ENCODE data around the gene ZSWIM6.

ZSWIM6 gene

GRCh38 chr5:61331407-61332357 is at the start of gene ZSWIM6:
TSS of gene ZSWIM6 (plus strand) at chr5:61332258. CDS start at chr5:61332273, 15 bp downstream.
- peak; percentile 99 for DNase-seq (ENCODE audit: low read depth)

DNA sequence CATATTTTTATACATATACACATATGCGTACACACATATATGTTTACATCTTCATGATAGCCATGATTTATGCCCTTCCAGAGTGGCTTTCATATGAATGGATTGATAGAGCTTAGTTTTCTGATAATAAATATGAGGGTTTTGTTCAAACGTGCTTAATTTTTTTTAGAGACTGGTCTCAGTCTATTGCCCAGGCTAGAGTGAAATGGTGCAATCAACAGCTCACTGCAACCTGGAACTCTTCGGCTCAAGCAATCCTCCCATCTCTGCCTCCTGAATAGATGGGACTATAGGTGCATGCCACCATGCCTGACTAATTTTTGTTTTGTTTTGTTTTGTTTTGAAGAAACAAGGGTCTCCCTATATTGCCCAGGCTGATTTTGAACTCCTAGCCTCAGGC is 48.6 kb upstream of the ZSWIM6 start:
- no peak for DNase-seq (ENCODE audit: low read depth)

GRCh38 chr5:61285531-61285930 is 46.5 kb upstream of the ZSWIM6 start:
- no peak for DNase-seq (ENCODE audit: low read depth)

- peak; percentile 67 for DNase-seq (ENCODE audit: low read depth)
Observed at GRCh38 chr5:61286446-61287132, 45.5 kb upstream of the ZSWIM6 start.

GRCh38 chr5:61287474-61287873 is 44.6 kb upstream of the ZSWIM6 start:
- DNase-seq (ENCODE audit: low read depth): no peak

- DNase-seq (ENCODE audit: low read depth): no peak
Observed at GRCh38 chr5:61289241-61289640, 42.8 kb upstream of the ZSWIM6 start.

GRCh38 chr5:61289669-61290306 is 42.3 kb upstream of the ZSWIM6 start:
- peak; percentile 30 for DNase-seq (ENCODE audit: low read depth)

DNA sequence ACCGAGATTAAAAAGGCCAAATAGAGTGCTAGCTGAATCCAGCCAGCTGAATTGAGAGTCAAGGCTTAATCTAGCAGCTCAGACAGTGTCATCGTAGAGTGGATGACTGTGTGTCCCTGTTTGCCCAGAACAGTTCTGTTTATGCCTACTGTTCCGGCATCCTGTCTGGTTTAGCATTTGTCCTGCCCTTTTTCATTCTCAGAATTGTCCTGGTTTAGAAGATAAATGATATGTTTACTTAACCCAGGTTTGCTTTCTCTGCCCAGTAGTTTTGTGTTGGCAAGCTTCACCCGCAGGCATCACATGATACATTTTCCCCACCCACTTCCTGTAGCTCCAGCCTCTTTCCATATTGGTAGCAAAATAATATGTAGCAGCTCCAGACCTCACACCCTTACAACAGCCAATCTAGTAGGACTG is 41.3 kb upstream of the ZSWIM6 start:
- DNase-seq (ENCODE audit: low read depth): no peak

- DNase-seq (ENCODE audit: low read depth): no peak
Observed at GRCh38 chr5:61292062-61292657, 39.9 kb upstream of the ZSWIM6 start.

DNA sequence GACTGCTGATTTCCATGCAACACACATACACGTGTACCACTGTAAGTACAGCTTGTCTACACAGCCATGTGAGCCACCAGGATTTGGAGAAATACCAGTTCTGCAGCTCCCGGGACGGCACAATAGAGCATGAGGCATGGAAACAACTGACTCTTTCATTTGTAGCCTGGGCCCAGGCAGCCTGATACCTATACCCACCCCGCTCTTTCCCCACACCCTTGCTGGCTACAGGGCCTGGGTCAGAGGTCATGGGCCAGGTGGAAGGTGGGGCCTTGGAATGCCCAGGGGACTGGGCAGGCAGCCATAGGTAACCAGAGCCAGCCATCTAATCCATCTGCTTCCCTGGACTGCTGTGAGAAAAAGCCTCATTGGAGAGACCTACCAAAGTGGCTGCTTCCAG is 39.0 kb upstream of the ZSWIM6 start:
- no peak for DNase-seq (ENCODE audit: low read depth)

DNA sequence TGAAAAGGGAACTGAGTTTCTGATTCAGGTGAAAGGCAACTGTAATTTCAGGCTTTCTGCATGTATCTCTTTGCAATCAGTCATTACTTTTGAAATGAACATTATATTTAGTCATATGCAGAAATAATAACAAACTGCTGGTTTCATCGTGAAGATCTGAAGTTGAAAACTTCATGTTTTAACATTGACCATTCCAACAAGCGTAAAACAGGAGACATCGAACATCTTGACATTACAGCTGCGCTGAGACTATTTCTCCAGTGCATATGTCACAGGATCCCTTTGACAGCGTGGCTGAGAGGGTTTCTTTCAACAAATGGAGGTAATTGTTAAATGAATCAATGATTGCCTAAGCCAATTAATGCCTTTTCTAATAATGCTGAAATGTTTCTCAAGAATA is 38.2 kb upstream of the ZSWIM6 start:
- no peak for DNase-seq (ENCODE audit: low read depth)

DNA sequence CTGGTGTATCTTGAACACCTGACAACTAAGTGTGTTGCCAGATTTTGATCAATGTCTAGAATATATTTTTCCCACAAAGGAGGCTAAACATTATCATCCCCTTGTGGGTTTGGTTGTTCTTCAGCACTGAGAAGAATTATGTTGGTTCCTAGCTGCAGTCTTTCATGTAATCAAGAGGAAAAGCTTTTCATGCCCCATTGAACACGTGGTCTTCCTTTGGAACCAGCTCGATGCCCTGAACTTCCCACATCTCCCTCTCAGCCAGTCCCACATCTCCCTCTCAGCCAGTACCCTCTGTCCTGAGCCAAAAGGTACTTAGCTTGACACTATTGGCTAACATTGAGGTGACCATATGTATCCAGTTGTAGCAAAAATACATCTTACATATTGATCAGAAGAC is 36.7 kb upstream of the ZSWIM6 start:
- DNase-seq (ENCODE audit: low read depth): no peak

GRCh38 chr5:61298066-61298465 is 34.0 kb upstream of the ZSWIM6 start:
- DNase-seq (ENCODE audit: low read depth): no peak

DNA sequence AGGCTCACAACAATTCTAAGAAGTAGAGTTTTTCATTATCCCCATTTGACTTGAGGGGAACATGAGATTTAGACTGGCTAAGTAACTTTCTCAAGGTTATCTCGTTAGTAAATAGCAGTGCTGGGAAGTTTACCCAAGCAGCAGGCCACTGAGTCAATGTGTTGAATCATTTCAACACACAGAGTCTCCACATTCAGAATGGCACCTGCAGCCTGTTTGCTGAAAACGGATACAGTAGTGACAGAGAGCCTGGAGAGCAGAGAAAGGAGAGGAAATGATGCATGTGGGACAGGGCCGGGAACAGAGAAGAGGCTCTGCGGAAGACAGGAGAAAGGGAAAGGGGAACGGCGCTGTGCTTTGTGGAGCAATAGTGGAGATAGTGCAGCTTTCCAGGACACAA is 33.5 kb upstream of the ZSWIM6 start:
- no peak for DNase-seq (ENCODE audit: low read depth)

DNA sequence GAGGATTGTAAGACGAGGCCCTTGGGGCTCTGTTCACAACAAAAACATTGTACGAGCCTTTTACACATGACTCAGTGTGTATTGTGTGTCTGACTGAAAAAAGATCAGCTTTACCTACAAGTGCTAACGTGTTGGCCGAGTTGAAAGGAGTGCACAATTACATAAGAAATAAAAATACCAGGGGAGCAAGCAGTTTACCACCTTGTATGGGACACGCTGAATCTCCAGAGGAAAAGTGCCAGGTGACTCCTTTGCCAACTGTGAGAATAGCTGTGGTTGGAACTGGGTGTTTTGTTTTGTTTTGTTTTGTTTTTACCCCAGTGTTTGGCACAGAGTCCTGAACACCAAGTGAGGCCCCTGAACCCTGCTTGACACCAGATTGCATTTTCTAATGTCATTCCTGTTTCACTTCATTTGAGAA is 32.8 kb upstream of the ZSWIM6 start:
- DNase-seq (ENCODE audit: low read depth): no peak

DNA sequence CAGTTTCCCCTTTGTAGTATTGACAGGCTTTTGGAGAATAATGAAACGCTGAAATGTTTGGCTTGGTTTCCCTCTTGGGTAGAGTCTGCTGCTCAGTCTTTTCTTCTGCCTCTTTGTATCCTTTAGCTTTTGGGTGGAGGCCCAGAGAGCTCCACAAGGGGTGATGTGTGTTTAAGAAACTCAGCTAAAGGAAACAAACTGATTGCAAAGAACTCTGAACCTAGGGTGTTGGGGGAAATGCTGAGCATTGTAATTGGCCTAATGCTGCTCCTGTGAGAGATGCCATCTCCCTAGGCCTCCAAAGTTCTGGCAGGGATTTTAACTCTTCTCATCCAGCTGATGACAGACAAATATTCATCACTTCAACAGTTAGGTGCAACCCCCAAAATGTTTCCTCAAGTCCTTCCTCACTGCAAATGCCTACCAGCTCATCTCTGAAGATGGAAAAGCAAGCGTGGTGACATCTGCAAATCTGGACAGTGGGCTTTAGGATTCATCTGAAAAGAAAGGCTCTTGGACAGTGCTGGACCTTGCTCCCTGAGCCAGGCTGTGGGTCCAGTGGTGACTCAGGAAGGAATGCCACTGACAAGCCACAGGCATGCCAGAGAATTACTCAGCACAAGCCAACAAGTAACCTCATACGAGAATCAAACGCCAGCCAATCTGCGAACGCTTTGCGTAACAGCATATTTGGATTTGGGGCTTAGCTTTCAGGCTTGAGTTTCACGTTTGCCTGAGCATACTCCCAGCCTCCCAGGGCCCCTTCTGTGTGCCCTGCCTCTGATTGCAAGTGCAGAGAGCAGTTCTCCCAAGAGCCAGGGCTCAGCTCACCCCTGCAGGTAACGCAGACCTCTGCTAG is 30.5 kb upstream of the ZSWIM6 start:
- peak; percentile 99 for DNase-seq (ENCODE audit: low read depth)

DNA sequence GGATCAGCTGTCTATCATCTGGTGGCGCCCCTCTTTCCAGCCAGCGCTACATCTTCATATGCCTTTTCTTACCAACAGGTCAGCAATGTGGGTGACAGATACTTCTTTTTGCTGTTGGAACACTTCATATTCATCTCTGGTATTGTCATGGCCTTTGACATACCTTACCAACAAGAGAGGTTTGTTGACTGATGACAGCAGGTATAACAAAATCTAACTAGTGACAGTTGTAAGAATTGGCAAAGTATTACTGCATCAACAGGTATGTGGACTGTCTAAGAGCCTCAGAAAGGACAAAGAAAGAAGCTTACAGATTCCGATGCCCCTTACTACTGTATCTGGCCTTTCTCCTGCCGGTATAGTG is 29.9 kb upstream of the ZSWIM6 start:
- DNase-seq (ENCODE audit: low read depth): no peak

- no peak for DNase-seq (ENCODE audit: low read depth)
Observed at GRCh38 chr5:61303346-61303745, 28.7 kb upstream of the ZSWIM6 start.

- peak; percentile 77 for DNase-seq (ENCODE audit: low read depth)
Observed at GRCh38 chr5:61304590-61305381, 27.3 kb upstream of the ZSWIM6 start.

DNA sequence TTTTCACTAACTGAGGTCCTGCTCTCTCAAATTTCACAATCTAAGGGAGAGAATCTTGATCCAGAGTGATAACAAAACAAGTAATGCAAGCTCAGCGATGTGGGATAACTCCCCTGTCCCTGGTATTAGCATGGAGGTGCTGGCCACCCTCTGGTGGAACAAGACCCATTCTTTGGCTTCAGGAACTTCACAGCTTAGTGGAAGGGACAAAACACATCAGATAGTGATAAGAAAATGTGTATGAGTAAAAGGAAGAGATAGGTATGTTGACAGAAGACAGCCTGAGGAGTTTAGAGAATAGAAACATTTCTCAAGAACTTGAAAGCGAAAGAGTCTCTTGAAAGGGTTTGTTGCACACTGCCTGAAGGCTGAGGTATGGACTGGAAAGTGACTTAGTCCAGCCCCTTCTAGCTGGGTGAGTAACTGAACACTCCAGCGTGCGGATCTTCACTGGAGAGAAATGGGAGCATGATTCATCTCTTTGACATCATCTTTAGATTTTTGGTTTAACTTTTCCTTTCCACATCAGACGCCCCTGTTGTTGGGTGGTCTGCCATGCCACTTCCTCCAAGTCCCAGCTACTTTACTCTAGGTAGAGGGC is 25.4 kb upstream of the ZSWIM6 start:
- DNase-seq (ENCODE audit: low read depth): peak; percentile 89
